Stimulated activated CD4-positive, alpha-beta T cell treated with anti-CD3 and anti-CD28 coated beads, TNF-alpha, amount 100 ng/mL, for 1 hour (primary cell): ENCODE data around the gene IGF2R.
"Not testable (repeated sequence)": the region's sequence is repeated elsewhere in the genome, so short reads cannot be mapped to it uniquely, and the experiment has no call there.

ENCODE experiments used
- DNase-seq, 3 donors: peaks; one replicate each; pipeline ENCODE4 v3.0.0-alpha.2; 2020; ENCODE audit warnings: low read depth in 3 of 3, low spot score in 1 of 3

The IGF2R gene

DNA sequence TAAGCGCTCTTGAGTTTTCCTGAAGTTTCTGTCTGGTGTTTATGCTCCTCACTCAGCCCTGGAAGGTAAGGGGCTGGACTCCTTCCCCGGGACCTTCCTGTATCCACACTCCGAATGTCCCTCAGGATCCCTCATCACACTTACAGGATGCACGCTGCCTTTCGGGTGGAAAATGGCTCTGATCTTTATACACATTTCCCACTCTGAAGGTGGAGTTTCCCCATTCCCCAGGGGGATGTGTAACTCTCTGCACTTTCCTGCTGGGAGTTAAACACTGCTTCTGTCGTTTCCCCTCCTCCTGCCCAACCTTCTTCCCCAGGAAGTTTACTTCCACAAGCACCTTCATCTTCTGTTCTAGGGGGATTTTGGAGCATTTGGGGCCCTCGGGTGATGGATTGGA is 17.1 kb upstream of the IGF2R start:
- no peak for DNase-seq

DNA sequence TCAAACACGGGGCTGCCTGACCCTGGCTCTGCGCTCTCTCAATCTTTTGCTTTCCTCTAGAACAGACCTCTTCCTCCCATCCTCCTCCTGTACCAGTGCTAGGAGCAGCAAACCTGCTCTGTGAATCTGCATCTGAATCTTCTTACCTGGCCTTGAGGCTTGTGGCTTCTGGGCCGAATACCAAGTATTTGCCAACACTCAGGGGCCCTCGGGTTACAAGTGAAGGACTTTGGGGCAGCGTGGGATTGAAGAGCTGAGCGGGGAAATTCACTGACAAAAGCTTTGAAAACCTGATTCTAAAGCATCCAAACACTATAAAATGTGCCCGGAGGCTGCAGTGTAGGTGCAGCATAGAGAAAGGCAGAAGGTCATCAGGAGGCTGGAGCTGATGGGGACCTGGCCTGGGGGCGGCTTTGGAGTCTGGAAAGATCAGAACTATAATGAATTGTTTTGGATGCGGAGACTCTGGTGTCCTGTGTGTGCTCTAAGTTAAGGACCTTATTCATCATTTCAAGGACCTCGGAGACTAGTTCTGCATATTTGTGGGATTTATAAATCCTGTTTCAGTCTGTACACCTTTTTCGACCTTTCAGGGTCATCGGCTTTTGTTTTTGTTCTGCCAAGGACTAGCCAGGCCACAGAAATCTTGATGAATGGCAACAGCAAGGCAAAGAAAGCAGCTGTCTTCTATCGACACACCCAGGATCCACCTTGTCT is 16.4 kb upstream of the IGF2R start:
- no peak for DNase-seq

DNA sequence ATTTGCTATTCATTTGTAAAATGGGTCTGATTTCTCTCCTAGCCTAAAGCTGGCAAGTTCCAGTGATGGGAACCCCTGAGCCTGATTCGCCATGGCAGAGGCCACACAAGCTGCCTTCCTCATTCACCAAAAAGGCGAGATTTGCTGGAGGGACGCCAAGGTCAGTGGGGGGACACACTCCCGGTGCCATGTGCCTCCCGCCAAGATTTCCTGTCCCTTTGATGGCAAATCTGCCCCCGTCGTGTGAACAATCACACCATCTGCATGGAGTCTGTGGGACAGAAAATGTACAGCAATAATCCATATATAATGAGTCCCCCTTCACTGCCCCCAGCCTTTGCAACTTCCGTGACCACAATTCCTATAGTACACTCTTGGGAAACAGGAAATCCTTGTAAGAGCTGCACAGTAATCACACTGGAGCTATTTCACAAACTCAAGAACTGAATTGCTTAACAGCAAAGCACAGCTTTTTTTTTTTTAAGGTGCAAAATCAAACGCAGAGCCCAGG is 15.7 kb upstream of the IGF2R start:
- no peak for DNase-seq

DNA sequence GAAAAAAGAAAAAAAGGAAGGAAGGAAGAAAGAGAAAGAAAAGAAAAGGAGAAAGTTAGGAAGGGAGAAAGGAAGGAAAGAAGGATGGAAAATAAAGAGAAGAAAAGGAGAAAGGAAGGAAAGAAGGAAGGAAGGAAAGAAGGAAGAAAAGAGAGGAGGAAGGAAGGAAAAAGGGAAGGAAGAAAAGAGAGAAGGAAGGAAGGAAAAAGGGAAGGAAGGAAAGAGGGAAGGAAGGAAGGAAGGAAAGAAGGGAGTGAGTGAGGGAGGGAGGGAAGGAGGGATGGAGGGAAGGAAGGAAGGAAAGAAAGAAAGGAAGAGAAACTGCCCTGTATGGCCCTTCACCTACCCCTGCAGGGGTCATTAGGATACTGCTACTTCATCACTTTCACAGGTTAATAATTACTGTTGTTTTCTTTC is 12.9 kb upstream of the IGF2R start:
- DNase-seq = no peak

DNA sequence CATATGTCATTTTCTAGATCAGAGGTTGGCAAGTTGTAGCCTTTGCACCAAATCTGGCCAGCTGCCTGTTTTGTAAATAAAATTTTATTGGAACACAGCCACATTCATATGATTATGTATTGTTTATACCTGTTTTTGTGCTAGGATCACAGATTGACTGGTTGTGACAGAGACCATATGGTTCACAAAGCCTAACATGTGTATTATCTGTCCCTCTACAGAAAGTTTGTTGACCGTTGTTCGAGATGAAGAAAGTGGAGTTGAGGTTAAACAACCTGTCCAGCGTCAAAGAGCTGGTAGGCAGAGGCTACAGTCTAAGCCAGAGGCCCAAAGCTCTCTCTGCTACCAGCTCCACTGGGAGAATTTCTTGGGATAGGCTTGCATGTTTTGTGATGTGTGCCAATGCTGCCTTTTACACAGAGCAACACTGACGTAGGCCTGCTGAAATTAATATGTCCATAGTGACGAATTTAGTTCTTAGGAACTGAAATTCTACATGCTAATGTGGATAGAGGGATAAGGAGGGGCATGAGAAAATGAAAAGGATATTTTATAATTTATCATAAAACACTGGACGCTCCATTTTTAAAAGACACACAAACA is 11.7 kb upstream of the IGF2R start:
- DNase-seq = no peak

DNA sequence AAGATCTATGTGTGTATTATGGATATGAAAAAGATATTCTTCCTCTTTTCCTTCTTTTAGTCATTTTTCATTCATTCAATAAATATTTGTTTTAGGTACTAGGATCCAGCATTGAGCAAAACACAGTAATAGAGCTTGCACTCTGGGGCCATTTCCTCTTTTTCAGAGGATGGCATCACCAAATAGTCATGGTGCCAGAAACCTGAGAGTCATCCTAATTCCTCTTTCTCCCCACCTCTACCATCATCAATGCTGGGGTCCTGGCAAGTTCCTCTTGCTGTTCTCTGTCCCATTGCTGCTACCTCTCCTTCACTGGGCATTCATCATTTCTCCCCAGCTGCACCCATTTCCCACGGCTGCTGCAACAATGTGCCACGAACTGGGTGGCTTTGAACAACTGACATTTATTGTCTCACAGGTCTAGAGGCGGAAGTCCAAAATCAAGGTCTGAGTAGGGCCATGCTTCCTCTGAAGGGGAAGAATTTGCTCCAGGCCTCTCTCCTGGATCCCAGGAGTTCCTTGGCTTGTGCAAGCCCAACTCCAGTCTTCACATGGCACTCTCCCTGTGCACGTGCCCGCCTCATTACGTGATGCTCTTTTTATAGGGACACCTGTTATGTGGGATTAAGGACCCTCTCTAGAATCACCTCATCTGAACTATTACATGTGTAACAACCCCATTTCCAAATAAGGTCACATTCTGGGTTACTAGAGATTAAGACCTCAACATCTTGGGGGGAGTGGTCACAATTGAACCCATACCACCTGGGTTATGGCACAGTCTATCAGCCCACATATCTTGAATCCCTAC is 9.5 kb upstream of the IGF2R start:
- DNase-seq = no peak

DNA sequence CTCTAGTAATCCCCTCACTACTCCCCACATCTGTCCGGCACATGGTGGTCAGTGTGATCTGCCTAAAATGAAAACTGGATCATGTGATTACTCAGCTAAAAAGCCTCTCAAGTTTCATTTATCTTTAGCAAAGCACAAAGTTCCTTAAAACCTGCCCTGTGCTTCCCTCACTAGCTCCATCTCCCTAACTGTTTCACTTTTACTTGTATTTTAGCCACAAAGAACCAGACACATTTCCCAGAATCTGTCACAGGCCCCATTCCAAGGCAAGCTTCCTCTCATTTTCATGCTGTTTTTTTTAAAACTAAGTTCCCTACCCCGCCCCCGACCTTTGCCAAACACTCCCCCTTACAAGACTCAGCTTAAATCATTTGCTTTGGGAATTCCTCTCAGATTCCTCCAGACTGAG is 8.9 kb upstream of the IGF2R start:
- no peak for DNase-seq

DNA sequence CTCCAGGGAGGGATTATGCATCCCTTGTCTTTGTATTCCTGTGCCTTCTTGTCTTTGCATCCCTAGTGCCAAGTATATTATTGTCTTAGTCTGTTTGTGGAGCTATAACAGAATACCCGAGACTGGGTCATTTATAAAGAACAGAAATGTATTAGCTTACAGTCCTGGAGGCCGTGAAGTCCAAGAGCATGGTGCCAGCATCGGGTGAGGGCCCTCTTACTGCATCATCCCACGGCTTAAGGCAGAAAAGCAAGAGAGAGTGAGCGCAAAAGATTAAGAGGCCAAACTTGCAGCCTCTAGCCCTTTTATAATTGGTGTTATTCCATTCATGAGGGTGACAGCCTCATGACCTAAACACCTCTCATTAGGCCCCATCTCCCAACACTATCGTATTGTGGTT is 8.4 kb upstream of the IGF2R start:
- DNase-seq = no peak

DNA sequence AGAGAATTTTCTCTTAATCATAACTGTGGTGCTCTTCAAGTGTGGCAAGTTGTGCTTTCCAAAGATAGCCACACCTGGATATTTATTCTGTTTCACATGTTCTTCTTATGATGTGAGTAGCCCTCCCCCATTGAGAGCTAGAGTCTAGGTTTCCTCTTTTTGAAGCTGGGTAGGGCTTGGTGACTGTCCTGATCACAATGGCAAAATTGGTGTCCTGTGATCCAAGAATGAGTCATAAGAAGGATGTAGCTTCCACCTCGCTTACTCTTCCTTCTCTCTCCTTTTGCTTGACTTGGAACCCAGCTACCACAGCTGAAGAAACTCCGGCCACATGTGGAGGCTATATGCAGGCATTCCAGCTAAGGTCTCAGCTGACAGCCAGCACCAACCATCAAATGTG is 7.4 kb upstream of the IGF2R start:
- DNase-seq = no peak

DNA sequence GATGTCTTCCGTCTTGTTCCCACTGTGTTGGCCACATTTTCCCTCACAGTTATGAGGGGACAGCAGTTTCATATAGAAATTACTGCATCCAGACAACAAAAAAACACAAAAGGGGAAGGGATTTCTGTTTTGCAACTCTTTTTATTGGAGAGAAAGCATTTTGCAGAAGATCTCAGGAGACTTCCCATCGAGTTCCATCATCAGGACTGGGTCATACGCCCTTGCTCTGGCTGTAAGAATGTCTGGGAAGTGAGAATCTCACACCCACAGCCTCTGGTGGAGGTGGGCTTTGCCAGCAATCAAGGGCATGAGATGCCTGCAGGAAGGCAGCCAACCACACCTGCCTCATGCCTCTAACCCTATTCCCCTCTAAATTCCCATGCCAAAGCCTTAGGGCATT is 5.8 kb upstream of the IGF2R start:
- DNase-seq = no peak

DNA sequence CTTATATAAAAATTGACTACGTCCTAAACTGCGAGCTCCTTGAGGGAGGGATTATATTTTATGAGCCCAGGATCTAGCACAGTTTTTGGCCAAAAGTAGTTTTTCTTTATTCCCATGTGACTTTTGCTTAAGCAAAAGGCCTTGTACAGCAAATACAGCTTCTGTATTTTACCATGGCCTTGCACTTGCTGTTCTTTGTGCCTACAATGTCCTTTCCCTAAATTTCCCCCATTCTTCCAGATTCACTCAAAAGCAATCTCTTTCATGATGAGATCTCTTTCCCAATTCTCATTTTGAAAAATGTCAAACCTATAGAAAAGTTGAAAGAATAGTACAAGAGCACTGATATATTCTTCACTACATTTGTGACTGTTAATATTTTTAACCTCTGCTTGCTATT is 4.8 kb upstream of the IGF2R start:
- no peak for DNase-seq

DNA sequence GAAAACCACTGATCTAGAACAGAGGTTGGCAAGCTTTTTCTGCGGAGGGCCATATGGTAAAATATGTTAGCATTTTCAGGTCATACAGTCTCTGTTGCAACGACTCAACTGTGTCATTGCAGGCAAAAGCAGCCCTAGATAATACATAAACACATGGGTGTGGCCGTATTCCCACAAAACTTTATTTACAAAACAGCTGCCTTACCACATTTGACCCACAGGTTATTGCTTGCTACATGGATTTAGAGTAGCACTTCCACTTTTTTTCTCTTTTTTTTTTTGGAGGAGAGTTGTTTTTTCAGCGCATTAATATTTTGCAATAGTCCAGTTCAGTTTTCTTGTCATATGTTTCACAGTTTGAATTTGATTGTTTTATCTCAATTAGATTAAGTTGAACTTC is 2.5 kb upstream of the IGF2R start:
- no peak for DNase-seq

DNA sequence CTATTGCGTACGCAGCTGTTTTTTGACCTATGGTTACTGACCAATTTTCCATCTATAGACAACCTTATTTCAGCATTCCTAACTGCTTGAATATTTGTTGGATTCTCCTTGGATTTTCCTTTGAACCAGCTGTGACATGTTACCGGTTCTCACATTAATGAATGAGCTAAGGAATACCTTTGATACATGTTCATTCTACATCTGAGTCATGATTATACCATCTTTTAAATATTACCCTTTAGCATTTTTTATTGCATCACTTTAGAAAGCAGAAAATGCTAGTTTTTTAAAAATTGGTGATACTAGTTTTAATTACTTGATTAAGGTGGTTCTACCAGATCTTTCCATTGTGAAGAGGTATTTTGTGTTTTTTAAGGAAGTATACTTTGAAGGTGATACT is 1.9 kb upstream of the IGF2R start:
- no peak for DNase-seq

DNA sequence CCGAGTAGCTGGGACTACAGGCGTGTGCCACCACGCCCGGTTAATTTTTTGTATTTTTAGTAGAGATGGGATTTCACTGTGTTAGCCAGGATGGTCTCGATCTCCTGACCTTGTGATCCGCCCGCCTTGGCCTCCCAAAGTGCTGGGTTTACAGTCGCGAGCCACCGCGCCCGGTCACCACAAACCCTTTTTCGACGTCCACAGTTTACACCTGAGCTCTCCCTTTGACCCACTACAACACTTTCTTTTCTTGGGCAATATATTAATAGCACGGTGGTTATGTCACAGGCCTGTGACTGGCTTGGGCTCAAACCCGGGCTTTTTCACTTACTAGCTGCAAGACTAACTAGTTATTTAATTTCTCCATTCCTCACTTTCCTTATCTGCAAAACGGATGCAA is 1.3 kb upstream of the IGF2R start:
- DNase-seq = not testable (repeated sequence)

DNA sequence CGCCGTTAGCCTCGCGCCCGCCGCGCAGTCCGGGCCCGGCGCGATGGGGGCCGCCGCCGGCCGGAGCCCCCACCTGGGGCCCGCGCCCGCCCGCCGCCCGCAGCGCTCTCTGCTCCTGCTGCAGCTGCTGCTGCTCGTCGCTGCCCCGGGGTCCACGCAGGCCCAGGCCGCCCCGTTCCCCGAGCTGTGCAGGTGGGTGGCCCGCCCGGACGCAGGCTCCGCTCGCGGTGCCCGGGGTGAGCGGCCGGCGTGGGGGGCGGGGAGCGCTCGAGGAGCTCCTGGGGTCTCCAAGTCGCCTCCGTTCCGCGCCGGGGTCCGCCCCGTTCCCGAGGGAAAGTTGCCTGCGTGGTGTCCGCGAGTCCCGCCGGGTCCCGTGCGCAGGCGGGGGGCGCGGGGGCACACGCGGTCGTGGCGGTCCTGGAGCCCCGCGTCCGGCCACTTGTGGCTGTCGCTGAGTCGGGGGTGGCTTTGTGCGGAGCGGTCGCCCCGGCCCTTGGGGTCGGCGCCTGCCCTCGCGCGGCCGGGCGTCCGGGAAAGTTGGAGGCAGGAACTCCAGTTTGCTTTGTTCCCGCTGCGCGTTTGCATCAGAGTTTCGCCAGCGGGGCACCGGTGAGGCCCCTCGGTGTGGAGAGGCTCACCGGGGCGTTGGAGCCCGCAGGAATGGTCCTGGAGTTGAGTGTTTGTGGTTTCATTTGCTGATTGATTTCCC is 476 bp downstream of the IGF2R start:
- DNase-seq = no peak

DNA sequence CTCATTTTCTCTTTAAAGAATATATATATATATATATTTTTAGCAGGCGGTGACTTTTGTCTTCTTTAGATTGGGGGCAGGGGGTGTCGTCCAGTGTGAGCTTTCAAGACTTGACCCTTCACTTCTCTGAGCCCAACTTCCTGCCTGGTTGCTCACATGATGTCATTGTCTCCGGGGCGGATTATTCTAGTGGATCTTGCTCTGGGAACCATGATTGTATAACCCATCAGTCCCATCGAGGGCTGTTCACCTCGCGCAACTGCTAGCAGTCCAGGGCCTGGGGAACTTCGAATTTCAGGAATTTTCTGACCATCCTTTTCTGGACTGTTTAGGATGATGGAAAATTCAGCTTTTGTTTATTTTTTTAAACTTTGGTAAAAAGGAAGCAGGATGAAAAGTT is 1.0 kb downstream of the IGF2R start:
- no peak for DNase-seq

DNA sequence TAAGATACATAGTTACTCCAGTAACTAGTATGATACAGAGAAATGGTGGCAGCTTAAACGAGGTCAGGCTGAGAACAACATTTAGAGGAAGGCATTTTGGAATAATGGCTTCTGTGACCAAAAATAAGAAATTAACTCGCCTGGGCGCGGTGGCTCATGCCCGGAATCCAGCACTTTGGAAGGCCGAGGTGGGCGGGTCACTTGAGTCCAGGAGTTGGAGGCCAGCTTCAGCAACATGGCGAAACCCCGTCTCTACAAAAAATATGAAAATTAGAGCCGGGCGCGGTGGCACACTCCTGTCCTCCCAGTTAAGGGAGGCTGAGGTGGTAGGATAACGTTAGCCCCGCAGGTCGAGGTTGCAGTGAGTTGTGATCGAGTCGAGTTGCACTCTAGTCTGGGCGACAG is 1.8 kb downstream of the IGF2R start:
- no peak for DNase-seq

DNA sequence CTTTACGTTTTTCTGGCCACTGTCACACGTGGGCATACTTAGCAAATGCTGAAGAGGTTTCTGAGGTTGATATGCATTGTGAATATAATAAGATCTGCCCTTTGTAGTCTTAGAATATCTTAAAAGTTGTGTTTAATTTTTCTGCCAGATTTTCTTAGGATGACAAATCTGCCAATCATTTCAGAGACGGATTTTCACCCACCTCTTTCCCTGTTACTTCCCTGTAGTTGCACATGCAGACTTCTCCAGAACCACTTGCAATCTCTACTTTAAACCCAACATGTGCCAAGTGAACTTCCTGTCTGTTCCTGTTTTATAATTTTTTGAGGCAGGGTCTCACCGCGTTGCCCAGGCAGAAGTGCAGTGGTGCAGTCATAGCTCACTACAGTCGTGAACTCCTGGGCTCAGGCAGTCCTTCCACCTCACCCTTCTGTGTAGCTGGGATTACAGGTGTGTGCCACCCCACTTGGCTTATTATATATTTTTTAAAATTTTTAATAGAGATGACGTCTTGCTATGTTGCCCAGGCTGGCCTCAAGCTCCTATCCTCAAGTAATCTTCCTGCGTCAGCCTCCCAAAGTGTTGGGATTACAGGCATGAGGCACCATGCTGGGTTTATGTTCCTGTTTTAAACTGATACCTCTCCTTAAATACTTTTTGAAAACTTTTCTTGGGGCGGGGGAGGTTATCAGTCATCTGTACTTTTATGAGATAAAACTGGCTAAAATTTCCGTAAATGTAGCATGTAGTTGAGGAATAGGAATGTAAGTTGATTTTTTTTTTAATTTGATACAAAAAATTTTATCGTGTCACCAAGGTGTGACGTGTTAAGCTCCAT is 2.7 kb downstream of the IGF2R start:
- DNase-seq = no peak

DNA sequence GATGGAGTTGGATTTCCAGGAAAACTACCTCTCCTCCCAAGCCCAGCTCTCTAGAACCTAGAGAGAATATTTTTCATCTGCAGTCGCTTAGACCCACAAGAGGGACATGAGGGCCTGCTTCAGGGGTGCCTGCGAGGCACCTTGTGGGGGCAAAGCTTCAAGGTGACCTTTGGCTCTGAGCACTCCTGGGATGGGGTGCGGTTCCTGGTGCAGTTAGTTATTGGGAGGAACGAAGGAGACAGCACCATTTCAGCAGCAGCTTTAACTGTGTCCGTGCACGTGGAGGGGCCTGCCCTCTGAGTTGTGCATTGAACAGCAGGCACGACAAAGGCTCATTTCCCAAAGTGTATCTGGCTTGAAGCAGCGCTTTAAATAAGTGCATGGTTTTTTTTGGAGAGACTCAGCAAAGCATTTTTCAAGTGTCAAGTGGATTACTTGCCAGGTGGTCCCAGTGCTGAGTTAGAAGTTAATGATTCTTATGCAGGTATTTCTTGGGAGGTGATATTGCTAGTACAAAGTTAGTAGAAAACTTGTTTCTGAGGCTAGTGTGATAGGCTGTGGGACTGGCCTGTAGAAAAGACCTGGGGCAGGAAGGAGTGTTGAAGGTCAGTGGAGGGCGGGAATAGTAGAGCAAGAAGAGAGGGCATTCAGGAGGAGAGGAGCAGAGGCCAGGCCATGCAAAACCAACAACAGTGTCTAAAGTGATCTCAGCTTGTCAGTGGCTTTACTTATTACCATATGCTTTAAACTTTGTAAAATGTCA is 3.8 kb downstream of the IGF2R start:
- no peak for DNase-seq

DNA sequence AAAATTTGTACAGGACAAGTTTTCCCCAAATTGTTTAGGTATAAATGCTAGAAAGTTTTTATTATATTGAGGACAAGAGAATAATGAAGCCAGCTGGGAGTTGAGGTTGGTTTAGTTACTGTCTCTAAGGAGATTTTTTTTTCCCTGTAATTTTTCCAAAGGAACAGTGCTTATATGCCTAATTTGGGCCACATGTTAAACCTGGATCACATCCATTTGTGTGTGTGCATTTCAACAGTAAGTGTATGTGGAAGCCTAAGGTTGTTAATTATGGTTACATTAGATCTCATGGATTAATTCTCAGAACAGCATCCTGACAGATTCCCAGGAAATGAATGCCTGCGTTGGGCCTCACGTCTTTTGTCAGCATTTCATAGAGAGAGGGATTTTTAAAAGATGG is 4.5 kb downstream of the IGF2R start:
- no peak for DNase-seq
